K562 (cell line): ENCODE measurements around the gene MRPL22. TPM values are rescaled to one million over a fixed set of nuclear protein-coding genes. Genes with fewer than 3 reads are reported as not detected.

Source experiments
- DDX20 ChIP-seq: fragments of 450-650 bp; IDR thresholded peaks from 2 replicates; pipeline ENCODE4 v1.6.1; 2016; ENCODE audit warnings: missing genetic modification characterization, low read depth, mild to moderate bottlenecking, missing compliant biosample characterization, moderate library complexity
- DPF2 ChIP-seq: fragments of 450-650 bp; IDR thresholded peaks from 2 replicates; pipeline ENCODE4 v1.6.1; 2016
- GTF2F1 ChIP-seq: IDR thresholded peaks from 2 replicates; pipeline ENCODE4 v1.6.1; 2011; ENCODE audit warnings: low read depth, low read length, improper control_type of control experiment
- HNRNPK ChIP-seq: fragments of 200-400 bp; formaldehyde crosslinking; IDR thresholded peaks from one replicate; pipeline ENCODE4 v1.6.1; 2018; ENCODE audit warnings: mild to moderate bottlenecking, low read depth, low read length; ENCODE audit not compliant: poor library complexity, severe bottlenecking
- NFATC3 ChIP-seq: fragments of 450-650 bp; IDR thresholded peaks from 2 replicates; pipeline ENCODE4 v1.6.1; 2017; ENCODE audit warnings: mild to moderate bottlenecking
- NFXL1 ChIP-seq: fragments of 450-650 bp; formaldehyde crosslinking; IDR thresholded peaks from 2 replicates; pipeline ENCODE4 v1.4.0; 2021; ENCODE audit warnings: mild to moderate bottlenecking
- TARDBP ChIP-seq: fragments of 450-650 bp; IDR thresholded peaks from 2 replicates; pipeline ENCODE4 v1.6.1; 2016
- ZC3H4 ChIP-seq: sonication (generic); formaldehyde crosslinking; IDR thresholded peaks from 2 replicates; pipeline ENCODE4 v1.9.0; 2021; ENCODE audit warnings: missing genetic modification reagents, borderline replicate concordance
- ZNF121 ChIP-seq: sonication (generic); formaldehyde crosslinking; conservative IDR thresholded peaks from 2 replicates; pipeline ENCODE4 v1.8.0; 2022; ENCODE audit warnings: missing genetic modification reagents
- ZNF589 ChIP-seq: fragments of 200-800 bp; sonication (Bioruptor generic); IDR thresholded peaks from 2 replicates; pipeline ENCODE4 v1.6.1; 2016; ENCODE audit warnings: low read depth, missing genetic modification characterization, missing compliant biosample characterization
- polyA plus RNA-seq, 8 experiments: library from polyadenylated mRNA; depleted of rRNA in 4 of 8; stranded (reverse) in 5 of 8; unstranded in 3 of 8; fragments of >200 nt; fragmentation: Nextera tagmentation in 2 of 8; fragmentation: Illumina TruSeq in 1 of 8; extraction: Ambion mirVana in 2 of 8; extraction: Trizol in 1 of 8; gene quantifications; 2 replicates each; pipeline versions ENCODE4 v1.2.1 to v1.2.3, GENCODE V29; 2011 to 2014; ENCODE audit warnings: inconsistent platforms in 1 of 8, missing spikeins in 1 of 8
- total RNA-seq, 7 experiments: library from RNA; depleted of rRNA in 6 of 7; stranded (reverse); fragments of >200 nt in 6 of 7; fragmentation: Illumina TruSeq in 2 of 7; extraction: Trizol in 2 of 7; gene quantifications; 2 replicates each; pipeline versions ENCODE4 v1.2.1 to v1.2.3, GENCODE V29; 2011 to 2021; ENCODE audit warnings: low replicate concordance in 1 of 7
- TF ChIP-seq, protein P1 (sequence below): fragments of 150-350 bp; conservative IDR thresholded peaks from 2 replicates; pipeline ENCODE4 v1.6.1; 2014; ENCODE audit warnings: low read length
- TF ChIP-seq, protein P2 (sequence below): fragments of 450-650 bp; IDR thresholded peaks from 2 replicates; pipeline ENCODE4 v1.6.1; 2016; ENCODE audit warnings: mild to moderate bottlenecking, moderate library complexity

Gene MRPL22
- total and polyA plus RNA-seq, 9 of the 15 experiments (the other 6 are each of a cell fraction or from before 2014, with no cell fraction given): 41.1 to 424 (median 102) TPM

DNA sequence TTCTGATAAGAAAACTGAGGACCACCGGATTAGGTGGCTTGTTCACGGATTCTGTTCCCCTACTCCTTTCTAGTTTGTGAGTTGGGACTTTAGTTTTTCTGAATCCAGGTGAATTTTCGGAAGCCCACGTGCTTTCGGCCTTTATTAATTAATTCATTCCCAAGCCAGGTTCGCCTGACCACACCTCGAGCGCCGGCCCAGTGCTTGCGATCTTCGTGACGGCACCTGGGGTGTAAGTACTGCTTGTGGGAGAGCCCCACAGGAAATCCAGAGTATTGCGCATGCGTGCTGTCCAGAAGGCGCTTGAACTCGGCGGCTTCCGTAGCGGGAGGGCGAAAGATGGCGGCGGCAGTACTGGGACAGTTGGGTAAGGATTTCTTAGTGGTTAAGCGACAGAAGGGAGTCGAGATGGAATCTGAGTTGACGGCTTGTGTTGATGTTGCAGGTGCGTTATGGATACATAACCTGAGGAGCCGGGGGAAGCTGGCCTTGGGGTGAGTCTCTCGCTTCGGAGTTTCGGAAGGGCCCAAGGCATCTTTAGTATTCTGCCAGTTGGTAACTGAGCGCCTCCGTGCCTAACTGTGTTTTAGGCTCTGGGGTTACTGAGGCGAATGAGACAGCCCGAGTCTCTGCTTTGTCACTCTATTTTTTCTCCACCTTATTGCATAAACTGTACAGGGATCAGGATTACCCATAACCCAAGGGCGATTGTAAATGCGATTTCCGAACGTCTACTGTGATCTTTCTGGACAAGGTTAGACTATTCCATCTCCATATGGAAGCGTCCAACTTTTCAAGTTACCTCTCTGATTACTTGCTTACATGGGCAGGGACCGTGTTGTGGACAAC lies at the start of gene MRPL22 (continued):
- TF ChIP-seq NFXL1 (CRISPR knock-in tag) (0 out of 2 replicates have a peak, but pooled peaks have one; percentile 17), NFATC3 (no peak), ZNF589 (CRISPR knock-in tag) (no peak), DPF2 (peak; percentile 19; the same call in 1 of the 2 replicates), DDX20 (tag) (no peak), ZNF121 (CRISPR knock-in tag) (no peak), HNRNPK (no peak), ZC3H4 (CRISPR knock-in tag) (no peak), TARDBP (no peak), GTF2F1 (no peak)
- TF ChIP-seq, protein P1, sequence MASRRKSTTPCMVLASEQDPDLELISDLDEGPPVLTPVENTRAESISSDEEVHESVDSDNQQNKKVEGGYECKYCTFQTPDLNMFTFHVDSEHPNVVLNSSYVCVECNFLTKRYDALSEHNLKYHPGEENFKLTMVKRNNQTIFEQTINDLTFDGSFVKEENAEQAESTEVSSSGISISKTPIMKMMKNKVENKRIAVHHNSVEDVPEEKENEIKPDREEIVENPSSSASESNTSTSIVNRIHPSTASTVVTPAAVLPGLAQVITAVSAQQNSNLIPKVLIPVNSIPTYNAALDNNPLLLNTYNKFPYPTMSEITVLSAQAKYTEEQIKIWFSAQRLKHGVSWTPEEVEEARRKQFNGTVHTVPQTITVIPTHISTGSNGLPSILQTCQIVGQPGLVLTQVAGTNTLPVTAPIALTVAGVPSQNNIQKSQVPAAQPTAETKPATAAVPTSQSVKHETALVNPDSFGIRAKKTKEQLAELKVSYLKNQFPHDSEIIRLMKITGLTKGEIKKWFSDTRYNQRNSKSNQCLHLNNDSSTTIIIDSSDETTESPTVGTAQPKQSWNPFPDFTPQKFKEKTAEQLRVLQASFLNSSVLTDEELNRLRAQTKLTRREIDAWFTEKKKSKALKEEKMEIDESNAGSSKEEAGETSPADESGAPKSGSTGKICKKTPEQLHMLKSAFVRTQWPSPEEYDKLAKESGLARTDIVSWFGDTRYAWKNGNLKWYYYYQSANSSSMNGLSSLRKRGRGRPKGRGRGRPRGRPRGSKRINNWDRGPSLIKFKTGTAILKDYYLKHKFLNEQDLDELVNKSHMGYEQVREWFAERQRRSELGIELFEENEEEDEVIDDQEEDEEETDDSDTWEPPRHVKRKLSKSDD: no peak
- TF ChIP-seq, protein P2, sequence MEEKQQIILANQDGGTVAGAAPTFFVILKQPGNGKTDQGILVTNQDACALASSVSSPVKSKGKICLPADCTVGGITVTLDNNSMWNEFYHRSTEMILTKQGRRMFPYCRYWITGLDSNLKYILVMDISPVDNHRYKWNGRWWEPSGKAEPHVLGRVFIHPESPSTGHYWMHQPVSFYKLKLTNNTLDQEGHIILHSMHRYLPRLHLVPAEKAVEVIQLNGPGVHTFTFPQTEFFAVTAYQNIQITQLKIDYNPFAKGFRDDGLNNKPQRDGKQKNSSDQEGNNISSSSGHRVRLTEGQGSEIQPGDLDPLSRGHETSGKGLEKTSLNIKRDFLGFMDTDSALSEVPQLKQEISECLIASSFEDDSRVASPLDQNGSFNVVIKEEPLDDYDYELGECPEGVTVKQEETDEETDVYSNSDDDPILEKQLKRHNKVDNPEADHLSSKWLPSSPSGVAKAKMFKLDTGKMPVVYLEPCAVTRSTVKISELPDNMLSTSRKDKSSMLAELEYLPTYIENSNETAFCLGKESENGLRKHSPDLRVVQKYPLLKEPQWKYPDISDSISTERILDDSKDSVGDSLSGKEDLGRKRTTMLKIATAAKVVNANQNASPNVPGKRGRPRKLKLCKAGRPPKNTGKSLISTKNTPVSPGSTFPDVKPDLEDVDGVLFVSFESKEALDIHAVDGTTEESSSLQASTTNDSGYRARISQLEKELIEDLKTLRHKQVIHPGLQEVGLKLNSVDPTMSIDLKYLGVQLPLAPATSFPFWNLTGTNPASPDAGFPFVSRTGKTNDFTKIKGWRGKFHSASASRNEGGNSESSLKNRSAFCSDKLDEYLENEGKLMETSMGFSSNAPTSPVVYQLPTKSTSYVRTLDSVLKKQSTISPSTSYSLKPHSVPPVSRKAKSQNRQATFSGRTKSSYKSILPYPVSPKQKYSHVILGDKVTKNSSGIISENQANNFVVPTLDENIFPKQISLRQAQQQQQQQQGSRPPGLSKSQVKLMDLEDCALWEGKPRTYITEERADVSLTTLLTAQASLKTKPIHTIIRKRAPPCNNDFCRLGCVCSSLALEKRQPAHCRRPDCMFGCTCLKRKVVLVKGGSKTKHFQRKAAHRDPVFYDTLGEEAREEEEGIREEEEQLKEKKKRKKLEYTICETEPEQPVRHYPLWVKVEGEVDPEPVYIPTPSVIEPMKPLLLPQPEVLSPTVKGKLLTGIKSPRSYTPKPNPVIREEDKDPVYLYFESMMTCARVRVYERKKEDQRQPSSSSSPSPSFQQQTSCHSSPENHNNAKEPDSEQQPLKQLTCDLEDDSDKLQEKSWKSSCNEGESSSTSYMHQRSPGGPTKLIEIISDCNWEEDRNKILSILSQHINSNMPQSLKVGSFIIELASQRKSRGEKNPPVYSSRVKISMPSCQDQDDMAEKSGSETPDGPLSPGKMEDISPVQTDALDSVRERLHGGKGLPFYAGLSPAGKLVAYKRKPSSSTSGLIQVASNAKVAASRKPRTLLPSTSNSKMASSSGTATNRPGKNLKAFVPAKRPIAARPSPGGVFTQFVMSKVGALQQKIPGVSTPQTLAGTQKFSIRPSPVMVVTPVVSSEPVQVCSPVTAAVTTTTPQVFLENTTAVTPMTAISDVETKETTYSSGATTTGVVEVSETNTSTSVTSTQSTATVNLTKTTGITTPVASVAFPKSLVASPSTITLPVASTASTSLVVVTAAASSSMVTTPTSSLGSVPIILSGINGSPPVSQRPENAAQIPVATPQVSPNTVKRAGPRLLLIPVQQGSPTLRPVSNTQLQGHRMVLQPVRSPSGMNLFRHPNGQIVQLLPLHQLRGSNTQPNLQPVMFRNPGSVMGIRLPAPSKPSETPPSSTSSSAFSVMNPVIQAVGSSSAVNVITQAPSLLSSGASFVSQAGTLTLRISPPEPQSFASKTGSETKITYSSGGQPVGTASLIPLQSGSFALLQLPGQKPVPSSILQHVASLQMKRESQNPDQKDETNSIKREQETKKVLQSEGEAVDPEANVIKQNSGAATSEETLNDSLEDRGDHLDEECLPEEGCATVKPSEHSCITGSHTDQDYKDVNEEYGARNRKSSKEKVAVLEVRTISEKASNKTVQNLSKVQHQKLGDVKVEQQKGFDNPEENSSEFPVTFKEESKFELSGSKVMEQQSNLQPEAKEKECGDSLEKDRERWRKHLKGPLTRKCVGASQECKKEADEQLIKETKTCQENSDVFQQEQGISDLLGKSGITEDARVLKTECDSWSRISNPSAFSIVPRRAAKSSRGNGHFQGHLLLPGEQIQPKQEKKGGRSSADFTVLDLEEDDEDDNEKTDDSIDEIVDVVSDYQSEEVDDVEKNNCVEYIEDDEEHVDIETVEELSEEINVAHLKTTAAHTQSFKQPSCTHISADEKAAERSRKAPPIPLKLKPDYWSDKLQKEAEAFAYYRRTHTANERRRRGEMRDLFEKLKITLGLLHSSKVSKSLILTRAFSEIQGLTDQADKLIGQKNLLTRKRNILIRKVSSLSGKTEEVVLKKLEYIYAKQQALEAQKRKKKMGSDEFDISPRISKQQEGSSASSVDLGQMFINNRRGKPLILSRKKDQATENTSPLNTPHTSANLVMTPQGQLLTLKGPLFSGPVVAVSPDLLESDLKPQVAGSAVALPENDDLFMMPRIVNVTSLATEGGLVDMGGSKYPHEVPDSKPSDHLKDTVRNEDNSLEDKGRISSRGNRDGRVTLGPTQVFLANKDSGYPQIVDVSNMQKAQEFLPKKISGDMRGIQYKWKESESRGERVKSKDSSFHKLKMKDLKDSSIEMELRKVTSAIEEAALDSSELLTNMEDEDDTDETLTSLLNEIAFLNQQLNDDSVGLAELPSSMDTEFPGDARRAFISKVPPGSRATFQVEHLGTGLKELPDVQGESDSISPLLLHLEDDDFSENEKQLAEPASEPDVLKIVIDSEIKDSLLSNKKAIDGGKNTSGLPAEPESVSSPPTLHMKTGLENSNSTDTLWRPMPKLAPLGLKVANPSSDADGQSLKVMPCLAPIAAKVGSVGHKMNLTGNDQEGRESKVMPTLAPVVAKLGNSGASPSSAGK: peak; percentile 91
